Mesodermal cell (in vitro differentiated cells): ENCODE data around the gene LSM6.

ENCODE experiments used
- H3K27ac ChIP-seq: 2 replicates; pipeline ENCODE4 v1.7.0; 2013; ENCODE audit warnings: mild to moderate bottlenecking, low read depth, low read length, moderate library complexity; ENCODE audit not compliant: severe bottlenecking
- H3K36me3 ChIP-seq: 2 replicates; pipeline ENCODE4 v1.7.1; 2013; ENCODE audit warnings: mild to moderate bottlenecking, low read length, moderate library complexity; ENCODE audit not compliant: control insufficient read depth, insufficient read depth
- H3K4me1 ChIP-seq: one replicate; pipeline ENCODE4 v1.7.1; 2013; ENCODE audit warnings: mild to moderate bottlenecking, low read length; ENCODE audit not compliant: insufficient read depth, control insufficient read depth, poor library complexity, severe bottlenecking
- H3K4me3 ChIP-seq: 2 replicates; pipeline ENCODE4 v1.7.0; 2013; ENCODE audit warnings: low read length, control low read depth, mild to moderate bottlenecking; ENCODE audit not compliant: insufficient read depth, poor library complexity, severe bottlenecking; ENCODE audit errors: extremely low read depth
- H3K9me3 ChIP-seq: 2 replicates; pipeline ENCODE4 v1.7.1; 2013; ENCODE audit warnings: mild to moderate bottlenecking, low read length, moderate library complexity; ENCODE audit not compliant: control insufficient read depth
- WGBS, 2 experiments: methylation state at CpG; one replicate each; pipeline ENCODE4 v1.1.5; 2013; ENCODE audit warnings: missing lambda C conversion rate in 2 of 2; ENCODE audit not compliant: insufficient coverage in 2 of 2; 5-methylcytosine and 5-hydroxymethylcytosine counted together

LSM6 gene

GRCh38 chr4:146158036-146158745, 17.3 kb upstream of the LSM6 start:
- Histone ChIP-seq H3K4me3 (no peak overlapping the region), H3K27ac (no peak overlapping the region), H3K36me3 (no peaks in the 10 kb centered on the region), H3K4me1 (no peaks in the 10 kb centered on the region), H3K9me3 (no peaks in the 10 kb centered on the region)
- WGBS, 2 experiments, result 90 to 91% methylated on average over 2 to 3 of the region's 5 CpGs

DNA sequence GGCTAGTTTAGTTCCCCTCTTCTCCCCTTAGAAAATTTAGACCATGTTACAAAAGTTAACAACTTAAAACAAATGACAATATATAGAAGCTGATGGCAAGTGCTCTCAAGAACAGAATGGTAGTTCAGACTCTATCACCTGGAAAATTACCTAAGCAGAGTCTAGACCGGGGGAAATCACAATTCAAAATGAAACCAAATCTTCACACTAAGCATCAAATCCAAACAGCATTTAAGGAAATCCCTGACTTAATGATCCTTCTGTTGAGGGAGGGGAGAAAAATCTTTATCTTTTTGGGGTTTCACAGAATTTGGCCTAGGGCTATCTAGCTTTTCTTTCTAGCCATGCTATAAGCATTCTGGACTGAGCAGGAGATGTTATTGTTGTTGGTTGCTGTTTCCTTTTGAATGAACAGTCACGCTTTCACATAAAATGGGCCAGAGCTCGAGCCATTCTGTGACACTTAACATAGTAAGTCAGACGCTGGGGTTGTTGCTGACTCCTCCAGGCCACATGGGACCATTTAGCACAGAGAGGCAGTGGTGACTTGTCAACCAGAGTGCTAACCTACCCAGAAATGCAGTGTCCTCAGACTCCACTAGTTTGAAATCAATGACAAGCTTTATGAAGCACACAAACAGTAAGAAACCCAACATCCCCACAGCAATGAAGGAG, 16.0 kb upstream of the LSM6 start:
- H3K36me3 ChIP-seq, result no peaks in the 10 kb centered on the region
- no peaks in the 10 kb centered on the region for H3K4me1 ChIP-seq
- WGBS, 2 experiments, result 80 to 86% methylated on average over 3 to 4 of the region's 4 CpGs
- H3K9me3 ChIP-seq, result no peaks in the 10 kb centered on the region
- no peak overlapping the region for H3K27ac ChIP-seq
- H3K4me3 ChIP-seq, result no peak overlapping the region

DNA sequence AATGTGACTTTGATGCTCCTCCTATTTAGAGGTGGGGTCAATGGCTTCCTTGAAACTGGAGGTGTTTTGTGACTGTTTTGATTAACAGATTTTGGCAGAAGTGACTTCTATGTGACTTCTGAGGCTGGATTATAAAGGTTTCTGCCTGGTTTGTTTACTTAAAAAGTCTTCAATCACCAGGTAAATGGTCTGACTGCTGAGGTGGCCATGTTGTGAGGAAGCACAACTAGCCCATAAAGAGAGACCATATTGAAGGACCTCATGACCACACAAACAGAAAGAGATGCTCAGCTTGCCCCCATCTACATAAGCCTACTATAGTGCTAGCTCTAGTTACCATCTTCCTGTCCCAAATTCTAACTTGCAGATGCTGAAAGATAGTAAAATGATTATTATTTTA, 14.3 kb upstream of the LSM6 start:
- Histone ChIP-seq H3K27ac (no peak overlapping the region), H3K9me3 (no peaks in the 10 kb centered on the region), H3K4me3 (no peak overlapping the region), H3K36me3 (no peaks in the 10 kb centered on the region), H3K4me1 (no peaks in the 10 kb centered on the region)

GRCh38 chr4:146165221-146165620, 10.3 kb upstream of the LSM6 start:
- Histone ChIP-seq H3K9me3 (no peaks in the 10 kb centered on the region), H3K36me3 (no peaks in the 10 kb centered on the region), H3K4me1 (no peaks in the 10 kb centered on the region), H3K4me3 (no peak overlapping the region), H3K27ac (no peak overlapping the region)
- WGBS, 2 experiments, result no CpG with 5 or more reads among the region's 1 CpG

DNA sequence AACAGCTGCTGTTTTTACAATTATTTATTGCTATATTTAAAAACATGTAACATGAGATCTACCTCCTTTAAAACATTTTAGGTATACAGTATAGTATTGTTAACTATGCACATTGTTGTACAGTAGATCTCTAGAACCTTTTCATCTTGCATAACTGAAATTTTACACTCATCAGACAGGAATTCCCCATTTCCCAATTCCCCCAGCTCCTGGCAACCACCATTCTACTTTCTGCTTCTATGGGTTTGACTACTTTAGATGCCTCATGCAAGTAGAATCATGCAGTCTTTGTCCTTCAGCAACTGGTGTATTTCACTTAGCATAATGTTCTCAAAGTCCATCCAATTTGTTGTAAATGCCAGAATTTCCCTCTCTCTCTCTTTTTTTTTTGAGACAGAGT, 9.7 kb upstream of the LSM6 start:
- Histone ChIP-seq H3K4me3 (no peak overlapping the region), H3K27ac (no peak overlapping the region), H3K4me1 (no peaks in the 10 kb centered on the region), H3K9me3 (no peaks in the 10 kb centered on the region), H3K36me3 (no peaks in the 10 kb centered on the region)

GRCh38 chr4:146170149-146170548, 5.4 kb upstream of the LSM6 start:
- Histone ChIP-seq H3K4me1 (no peaks in the 10 kb centered on the region), H3K27ac (no peak overlapping the region)

DNA sequence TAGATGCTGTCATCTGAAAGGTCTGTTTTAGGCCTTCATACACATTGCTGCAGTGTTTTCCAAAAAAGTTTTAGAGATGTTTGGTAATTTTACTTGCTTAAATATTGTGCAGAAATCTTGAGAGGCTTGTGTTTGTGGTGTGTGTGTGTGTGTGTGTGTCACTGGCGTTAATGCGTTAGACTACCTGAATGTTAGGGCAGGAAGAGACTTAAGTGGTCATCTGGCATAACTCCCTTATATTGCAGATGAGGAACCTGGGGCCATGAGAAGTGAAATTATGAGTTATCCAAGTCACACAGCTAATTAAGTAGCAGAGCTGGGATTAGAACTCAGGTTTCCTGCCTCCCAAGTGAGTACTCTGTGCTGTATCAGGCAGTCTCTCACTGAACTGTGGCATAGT, 1.4 kb downstream of the LSM6 start:
- H3K4me1 ChIP-seq, result peaks cover 4% of the 10 kb centered on the region
- H3K27ac ChIP-seq, result no peak overlapping the region
- H3K36me3 ChIP-seq, result no peaks in the 10 kb centered on the region
- peak overlapping the region; percentile 75 for H3K4me3 ChIP-seq
- WGBS, 2 experiments, result 58 to 93% methylated on average over 2 of the region's 2 CpGs
- no peaks in the 10 kb centered on the region for H3K9me3 ChIP-seq

More at GRCh38 chr4:146170149-146170548, 5.4 kb upstream of the LSM6 start:
- H3K4me3 ChIP-seq, result no peak overlapping the region
- no peaks in the 10 kb centered on the region for H3K36me3 ChIP-seq
- 100% methylated on average over 1 to 2 of the region's 3 CpGs for WGBS, 2 experiments
- no peaks in the 10 kb centered on the region for H3K9me3 ChIP-seq

DNA sequence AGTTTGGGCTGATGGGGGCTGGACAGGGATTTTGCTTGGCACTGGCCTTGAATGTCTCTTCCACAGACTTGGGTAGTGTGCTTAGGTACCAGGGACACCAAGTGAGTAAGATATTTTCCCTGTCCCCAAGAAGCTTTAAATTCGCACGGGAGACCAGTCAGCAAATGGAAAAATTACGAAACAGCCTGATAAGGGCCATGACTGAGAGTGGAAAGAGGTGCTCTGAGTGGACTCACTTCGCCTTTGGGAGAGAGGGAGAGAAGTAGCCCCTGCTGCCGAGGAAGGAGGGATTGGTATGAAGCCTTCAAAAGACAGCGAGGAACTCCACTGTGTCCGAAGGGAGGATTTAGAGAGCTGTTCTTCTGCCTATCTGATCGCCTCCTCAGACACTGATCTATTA, 2.6 kb downstream of the LSM6 start:
- Histone ChIP-seq H3K4me3 (no peak overlapping the region), H3K27ac (no peak overlapping the region), H3K9me3 (no peaks in the 10 kb centered on the region), H3K4me1 (peaks cover 4% of the 10 kb centered on the region), H3K36me3 (peaks cover 3% of the 10 kb centered on the region)
- WGBS, 2 experiments, result 96 to 98% methylated on average over 7 to 8 of the region's 8 CpGs

- no peaks in the 10 kb centered on the region for H3K9me3 ChIP-seq
- peaks cover 4% of the 10 kb centered on the region for H3K4me1 ChIP-seq
- 60 to 79% methylated on average over 3 to 5 of the region's 7 CpGs for WGBS, 2 experiments
- no peak overlapping the region for H3K4me3 ChIP-seq
- H3K27ac ChIP-seq, result no peak overlapping the region
- H3K36me3 ChIP-seq, result peaks cover 17% of the 10 kb centered on the region
Measured at GRCh38 chr4:146179784-146180370, 4.4 kb downstream of the LSM6 start.

- no peaks in the 10 kb centered on the region for H3K9me3 ChIP-seq
- no peak overlapping the region for H3K27ac ChIP-seq
- peaks cover 33% of the 10 kb centered on the region for H3K36me3 ChIP-seq
- WGBS, 2 experiments, result no CpG with 5 or more reads among the region's 3 CpGs
- H3K4me1 ChIP-seq, result no peaks in the 10 kb centered on the region
- no peak overlapping the region for H3K4me3 ChIP-seq
Measured at GRCh38 chr4:146182443-146182842, 6.9 kb downstream of the LSM6 start.

- no peaks in the 10 kb centered on the region for H3K9me3 ChIP-seq
- H3K4me1 ChIP-seq, result no peaks in the 10 kb centered on the region
- 100% methylated on average over 1 of the region's 2 CpGs for WGBS, 2 experiments
- H3K36me3 ChIP-seq, result peaks cover 40% of the 10 kb centered on the region
- no peak overlapping the region for H3K27ac ChIP-seq
- H3K4me3 ChIP-seq, result no peak overlapping the region
Measured at GRCh38 chr4:146183209-146183608, 7.7 kb downstream of the LSM6 start.
